ELF-1 (cell line): ENCODE measurements around the gene RAI1.

ENCODE experiments used
- DNase-seq: peaks from one replicate; pipeline ENCODE4 v3.0.0-alpha.2; 2016; ENCODE audit warnings: low read depth, low spot score

The RAI1 gene

DNA sequence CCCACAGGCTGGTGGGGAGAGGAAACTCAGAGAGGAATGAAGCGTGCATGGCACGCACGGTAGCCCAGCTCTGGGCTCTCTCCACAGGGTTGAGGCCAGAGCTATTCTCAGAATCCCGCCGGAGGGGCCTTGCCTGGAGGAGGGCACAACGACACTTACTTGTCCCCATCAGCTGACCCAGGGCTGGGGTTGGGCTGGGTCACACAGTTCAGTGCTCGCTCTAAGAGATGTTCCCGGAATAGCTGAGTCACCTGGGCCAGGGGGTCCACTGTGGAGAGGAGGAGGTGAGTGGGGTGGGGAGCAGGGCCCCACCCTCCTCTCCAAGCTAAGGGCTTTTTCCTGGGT, 133.8 kb downstream of the RAI1 start:
- no peak for DNase-seq

- no peak for DNase-seq
Observed at GRCh38 chr17:17815436-17816200, 134.4 kb downstream of the RAI1 start.

DNA sequence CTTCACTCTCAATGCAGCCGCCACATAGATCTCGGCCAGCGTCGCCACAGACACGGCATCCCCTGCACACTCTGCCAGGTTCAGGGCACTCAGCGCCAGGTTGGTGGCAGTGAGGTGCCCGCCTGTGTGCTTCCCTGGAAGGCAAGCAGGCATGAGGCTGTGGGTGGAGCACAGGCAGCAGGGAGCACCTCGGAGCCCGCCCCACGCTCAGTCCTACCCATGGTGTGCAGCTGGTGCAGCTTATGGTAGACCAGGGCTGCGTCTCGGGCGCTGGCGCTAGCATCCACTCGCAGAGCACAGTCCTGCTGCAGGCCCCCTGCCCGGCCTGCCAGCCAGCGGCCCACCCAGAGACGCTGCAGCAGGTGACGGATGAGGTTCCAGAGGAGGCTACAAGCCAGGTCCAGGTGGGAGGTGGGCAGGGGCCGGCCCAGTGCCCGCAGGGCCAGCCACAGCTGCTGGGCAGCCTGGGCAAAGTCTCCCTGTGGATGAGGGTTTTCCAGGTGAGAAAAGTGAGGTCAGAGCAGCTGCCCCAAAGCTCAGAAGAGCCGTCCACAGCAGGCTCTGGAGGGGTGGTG, 135.1 kb downstream of the RAI1 start:
- no peak for DNase-seq

- no peak for DNase-seq
Observed at GRCh38 chr17:17816831-17817551, 135.7 kb downstream of the RAI1 start.

GRCh38 chr17:17817552-17817947, 136.3 kb downstream of the RAI1 start:
- no peak for DNase-seq

- DNase-seq, result no peak
Observed at GRCh38 chr17:17818088-17818526, 136.8 kb downstream of the RAI1 start.

GRCh38 chr17:17819111-17819510, 137.9 kb downstream of the RAI1 start:
- DNase-seq, result no peak

- peak; percentile 69 for DNase-seq
Observed at GRCh38 chr17:17819561-17819995, 138.3 kb downstream of the RAI1 start.

GRCh38 chr17:17820046-17820445, 138.8 kb downstream of the RAI1 start:
- DNase-seq, result no peak

DNA sequence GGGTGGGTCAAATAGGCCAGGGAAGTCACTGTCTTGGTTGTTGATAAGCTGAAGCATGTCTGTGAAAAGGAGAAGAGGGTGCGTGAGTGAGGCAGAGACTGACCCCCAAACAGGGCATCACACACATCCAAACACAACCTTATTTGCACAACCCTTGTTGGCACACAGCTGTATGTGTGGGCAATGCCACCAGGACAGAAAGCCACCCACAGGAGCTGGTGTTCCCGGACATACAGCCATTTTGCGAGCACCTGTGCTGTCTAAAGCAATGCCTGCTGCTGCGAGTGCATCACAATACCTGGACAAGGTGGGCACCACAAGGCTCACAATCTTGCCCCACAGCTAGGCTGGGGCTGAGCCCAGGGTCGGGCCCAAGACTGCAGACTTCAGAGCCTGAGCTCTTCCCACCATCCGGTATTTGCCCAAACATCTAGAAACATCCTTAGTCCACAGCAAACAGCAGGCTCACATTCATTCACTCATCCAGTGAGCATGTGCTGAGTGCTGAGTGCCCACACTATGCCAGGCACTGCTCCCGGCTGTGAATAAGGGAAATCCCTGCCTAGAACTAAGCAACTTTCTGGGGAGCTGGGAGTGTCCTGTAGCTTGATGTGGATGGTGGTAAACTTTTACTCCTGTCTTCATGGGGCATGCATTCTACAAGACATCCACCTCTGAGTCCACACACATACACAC, 139.4 kb downstream of the RAI1 start:
- DNase-seq, result no peak

DNA sequence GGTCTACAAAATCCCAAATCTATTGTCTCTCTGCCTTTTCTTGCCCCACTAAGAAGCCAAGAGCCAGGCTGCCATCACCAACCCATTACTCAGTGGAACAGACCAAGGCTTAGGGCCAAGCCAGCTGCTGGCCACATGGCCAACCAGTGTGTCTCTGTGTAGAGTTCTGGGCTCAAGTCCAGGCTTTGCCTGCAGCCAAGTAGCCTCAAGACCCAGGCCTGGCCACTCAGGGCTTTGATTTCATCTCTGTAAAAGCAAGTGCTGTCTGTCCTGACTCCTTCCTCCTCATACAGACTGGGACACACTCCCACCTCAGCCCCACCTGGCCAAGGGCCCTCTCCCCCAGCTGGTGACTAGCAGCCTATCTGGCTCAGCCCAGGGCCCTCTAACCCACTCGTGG, 140.9 kb downstream of the RAI1 start:
- DNase-seq, result no peak

- no peak for DNase-seq
Observed at GRCh38 chr17:17822616-17823015, 141.4 kb downstream of the RAI1 start.

- peak; percentile 92 for DNase-seq
Observed at GRCh38 chr17:17823433-17824118, 142.3 kb downstream of the RAI1 start.

DNA sequence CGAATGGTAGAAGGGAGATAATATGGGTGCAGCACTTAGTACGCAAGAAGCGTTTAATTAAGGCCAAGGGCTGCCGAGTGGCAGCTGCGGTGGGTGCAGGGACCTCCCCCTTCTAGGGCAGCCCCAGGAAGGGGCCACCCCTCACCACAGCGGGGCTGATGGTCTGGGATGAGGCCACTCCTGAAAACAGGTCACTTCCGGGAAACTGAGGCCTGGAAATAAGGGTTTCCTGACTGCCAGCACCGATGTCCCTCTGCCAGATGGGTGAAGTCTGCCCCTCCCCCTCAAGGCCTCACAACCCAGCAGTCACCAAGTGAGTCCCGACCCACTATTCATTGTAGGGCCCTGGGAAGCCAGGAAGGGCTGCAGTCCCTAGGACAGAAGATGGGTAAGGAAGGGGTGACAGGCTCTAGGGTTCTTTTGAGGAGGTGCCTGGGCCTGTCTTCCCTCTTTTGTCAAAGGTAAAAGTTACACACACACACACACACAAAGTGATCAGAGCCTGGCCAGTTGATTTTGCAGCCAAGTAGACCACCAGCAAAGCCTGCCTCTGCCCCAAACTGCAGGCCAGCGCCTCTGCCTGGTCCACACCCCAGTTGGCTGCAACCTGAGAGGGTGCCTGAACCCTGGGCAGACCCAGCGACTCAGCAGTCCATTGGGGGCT, 143.0 kb downstream of the RAI1 start:
- no peak for DNase-seq

- DNase-seq, result no peak
Observed at GRCh38 chr17:17824783-17825614, 143.7 kb downstream of the RAI1 start.

DNA sequence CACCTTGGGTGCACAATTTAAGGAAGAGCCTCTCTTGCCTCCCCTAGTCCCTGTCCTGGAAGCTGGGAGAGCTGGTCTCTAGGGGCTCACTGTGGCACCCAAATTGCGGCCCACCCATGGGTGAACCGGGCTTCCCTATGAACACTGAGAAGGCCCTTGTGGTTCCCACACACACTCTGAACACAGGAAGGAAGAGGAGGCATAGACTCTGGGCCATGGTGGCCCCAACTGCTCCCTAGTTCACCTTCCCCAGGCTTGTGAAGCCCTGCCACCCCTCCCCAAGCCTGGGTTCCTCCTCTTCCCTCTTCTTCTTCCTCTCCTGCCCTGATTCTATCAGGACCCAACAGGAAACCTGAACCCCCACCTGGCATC, 145.1 kb downstream of the RAI1 start:
- DNase-seq, result no peak

- DNase-seq, result no peak
Observed at GRCh38 chr17:17826942-17827785, 145.9 kb downstream of the RAI1 start.

DNA sequence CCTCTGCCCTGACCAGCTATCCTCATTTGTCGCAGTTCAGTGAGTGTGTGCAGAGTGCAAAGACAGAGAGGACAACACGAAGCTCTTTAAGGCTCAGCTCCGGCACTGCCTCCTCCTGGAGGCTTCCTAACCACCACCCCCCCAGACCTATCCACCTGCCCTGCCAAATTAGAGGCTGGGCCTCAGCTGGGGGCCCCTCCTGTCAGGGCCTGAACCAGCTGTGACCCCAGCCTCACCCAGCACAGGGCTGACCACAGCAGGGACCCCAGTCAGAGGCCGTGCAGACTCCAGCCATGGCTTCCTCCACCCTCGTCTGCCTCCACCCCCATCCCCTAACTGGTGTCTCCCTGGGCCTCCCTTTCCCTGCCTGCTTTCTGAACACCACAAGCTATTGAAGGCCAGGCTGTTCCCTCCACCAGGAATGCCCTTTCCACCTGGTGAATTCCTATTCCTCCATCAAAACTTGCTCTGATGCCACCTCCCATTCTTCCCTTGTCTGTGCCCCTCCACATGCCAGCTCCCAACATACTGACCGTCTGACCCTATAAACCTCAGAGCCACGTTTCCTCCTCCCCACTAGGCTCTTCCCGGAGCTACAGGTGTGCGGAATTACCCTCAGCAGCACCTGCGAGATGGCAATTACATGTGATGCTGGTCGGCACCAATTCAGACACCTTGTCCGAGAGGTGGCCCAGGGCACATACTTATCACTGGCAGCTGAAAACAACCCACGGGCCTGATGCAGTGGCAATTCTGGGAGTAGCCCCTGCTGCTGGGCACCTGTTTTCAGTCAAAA, 146.8 kb downstream of the RAI1 start:
- no peak for DNase-seq

GRCh38 chr17:17830269-17830567, 149.0 kb downstream of the RAI1 start:
- no peak for DNase-seq
